ENCODE measurements around the gene SORBS1.

The SORBS1 gene

GRCh38 chr10:95423164-95424005 lies 137.8 kb downstream of the SORBS1 start:
- ChIA-PET POLR2A (no interaction called here), CTCF (interaction anchor here (0.6 to 3.8 kb wide), 5 partner anchors 8 to 179 kb away, joined by 3 to 19 read pairs (median 5); no protein-coding TSS in a partner anchor)
- Histone ChIP-seq H3K9me3 (ENCODE audit: control insufficient read depth, insufficient read depth, low read depth, low read length) (no peaks in the 10 kb centered on the region), H3K4me3 (ENCODE audit: low read depth, low read length) (no peak overlapping the region), H3K4me1 (ENCODE audit: control insufficient read depth, insufficient read depth, low read length) (no peaks in the 10 kb centered on the region), H3K36me3 (ENCODE audit: control insufficient read depth in 2 of 2, insufficient read depth in 1 of 2, low read length in 2 of 2) (no peaks in the 10 kb centered on the region), H3K27ac (ENCODE audit: extremely low read depth, low read depth, low read length) (no peak overlapping the region)
- TF ChIP-seq ZNF514 (tag by site-specific recombination; IDR thresholded peaks at IDR 0.05): no peak
- TF ChIP-seq ZNF433 (tag by site-specific recombination; IDR thresholded peaks at IDR 0.05; ENCODE audit: low read depth): no peak
- TF ChIP-seq ZNF112 (tag by site-specific recombination; IDR thresholded peaks at IDR 0.05): no peak
- TF ChIP-seq BCL11A (tag by site-specific recombination; IDR thresholded peaks at IDR 0.05; ENCODE audit: low read depth): no peak
- no peak for TF ChIP-seq ZNF768 (tag by site-specific recombination; IDR thresholded peaks at IDR 0.05)
- TF ChIP-seq ZNF175 (tag by site-specific recombination; IDR thresholded peaks at IDR 0.05): no peak
- peak; percentile 24; the same call in 1 of the 2 replicates for TF ChIP-seq OSR2 (tag by site-specific recombination; IDR thresholded peaks at IDR 0.05)
- no peak for TF ChIP-seq ZNF610 (tag by site-specific recombination; IDR thresholded peaks at IDR 0.05; ENCODE audit: borderline replicate concordance)
- no peak for TF ChIP-seq WT1 (tag by site-specific recombination; IDR thresholded peaks at IDR 0.05)
- TF ChIP-seq ZNF24 (tag by site-specific recombination; IDR thresholded peaks at IDR 0.05): no peak
- no peak for TF ChIP-seq ZNF830 (tag by site-specific recombination; IDR thresholded peaks at IDR 0.05; ENCODE audit: low read depth)
- peak; percentile 42; the same call in 1 of the 2 replicates for TF ChIP-seq ZBTB17 (tag by site-specific recombination; IDR thresholded peaks at IDR 0.05)
- TF ChIP-seq SCRT1 (tag by site-specific recombination; IDR thresholded peaks at IDR 0.05; ENCODE audit: borderline replicate concordance): no peak
- TF ChIP-seq ZNF155 (tag by site-specific recombination; IDR thresholded peaks at IDR 0.05): no peak

GRCh38 chr10:95422233-95422632 lies 138.9 kb downstream of the SORBS1 start:
- Histone ChIP-seq H3K4me1 (ENCODE audit: control insufficient read depth, insufficient read depth, low read length) (no peaks in the 10 kb centered on the region), H3K27ac (ENCODE audit: extremely low read depth, low read depth, low read length) (no peak overlapping the region)
- CTCF ChIA-PET: interaction anchor here (0.6 to 1.5 kb wide), 4 partner anchors 9 to 180 kb away, joined by 3 to 5 read pairs (median 4); no protein-coding TSS in a partner anchor

GRCh38 chr10:95421782-95422181 lies 139.4 kb downstream of the SORBS1 start:
- Histone ChIP-seq H3K4me1 (ENCODE audit: control insufficient read depth, insufficient read depth, low read length) (no peaks in the 10 kb centered on the region), H3K27ac (ENCODE audit: extremely low read depth, low read depth, low read length) (no peak overlapping the region), H3K4me3 (ENCODE audit: low read depth, low read length) (no peak overlapping the region), H3K9me3 (ENCODE audit: control insufficient read depth, insufficient read depth, low read depth, low read length) (no peaks in the 10 kb centered on the region), H3K36me3 (ENCODE audit: control insufficient read depth in 2 of 2, insufficient read depth in 1 of 2, low read length in 2 of 2) (no peaks in the 10 kb centered on the region)
- ChIA-PET CTCF (interaction anchor here (0.7 to 1.8 kb wide), 2 partner anchors 179 to 288 kb away, joined by 4 to 6 read pairs; no protein-coding TSS in a partner anchor), POLR2A (no interaction called here)
- TF ChIP-seq EGR2 (tag by site-specific recombination; IDR thresholded peaks at IDR 0.05; ENCODE audit: low read depth) (no peak), ZNF324 (tag by site-specific recombination; IDR thresholded peaks at IDR 0.05) (no peak), ZNF302 (tag by site-specific recombination; IDR thresholded peaks at IDR 0.05; ENCODE audit: low read depth) (no peak), PRDM10 (tag by site-specific recombination; IDR thresholded peaks at IDR 0.05) (no peak), PRDM4 (tag by site-specific recombination; IDR thresholded peaks at IDR 0.05) (no peak), ZNF48 (tag by site-specific recombination; IDR thresholded peaks at IDR 0.05) (no peak), ZNF398 (tag by site-specific recombination; IDR thresholded peaks at IDR 0.05) (no peak), ZBTB7A (tag by site-specific recombination; IDR thresholded peaks at IDR 0.05; ENCODE audit: low read depth) (no peak)

More at GRCh38 chr10:95422233-95422632, 138.9 kb downstream of the SORBS1 start:
- no peak for TF ChIP-seq ZNF324 (tag by site-specific recombination; IDR thresholded peaks at IDR 0.05)
- TF ChIP-seq ZNF138 (tag by site-specific recombination; IDR thresholded peaks at IDR 0.05; ENCODE audit: borderline replicate concordance): no peak
- Histone ChIP-seq H3K4me3 (ENCODE audit: low read depth, low read length) (no peak overlapping the region), H3K9me3 (ENCODE audit: control insufficient read depth, insufficient read depth, low read depth, low read length) (no peaks in the 10 kb centered on the region), H3K36me3 (ENCODE audit: control insufficient read depth in 2 of 2, insufficient read depth in 1 of 2, low read length in 2 of 2) (no peaks in the 10 kb centered on the region)
- POLR2A ChIA-PET: no interaction called here

Measured in HEK293 (cell line).